ENCODE results near the gene PBX1.

Gene PBX1

DNA sequence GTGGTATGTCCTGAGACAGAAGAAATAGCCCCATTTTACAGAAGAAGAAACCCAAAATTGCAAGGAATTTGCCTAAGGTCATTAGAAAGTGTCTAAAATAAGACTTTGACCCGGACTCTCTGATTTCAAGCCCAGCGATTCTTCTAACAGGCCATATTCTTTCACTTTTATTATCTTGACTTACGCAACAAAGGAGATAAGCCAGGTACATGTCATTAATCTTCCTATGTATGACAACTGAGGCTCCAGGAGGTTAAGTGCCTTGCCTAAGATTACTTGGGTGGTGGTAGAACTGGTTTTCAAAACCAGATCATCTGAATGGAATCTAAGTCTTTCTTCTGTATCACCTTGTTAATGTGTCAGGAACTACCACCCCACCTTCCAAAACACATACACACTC, 124.3 kb downstream of the PBX1 start:
- H3K4me1 ChIP-seq (ENCODE audit: control insufficient read depth in 1 of 2, insufficient read depth in 1 of 2, low read depth in 1 of 2, low read length in 1 of 2), result no peaks in the 10 kb centered on the region
- H3K36me3 ChIP-seq, result no peaks in the 10 kb centered on the region
- H3K4me3 ChIP-seq (ENCODE audit: low read depth in 1 of 2, low read length in 1 of 2), result no peak overlapping the region
- TF ChIP-seq, protein P1, sequence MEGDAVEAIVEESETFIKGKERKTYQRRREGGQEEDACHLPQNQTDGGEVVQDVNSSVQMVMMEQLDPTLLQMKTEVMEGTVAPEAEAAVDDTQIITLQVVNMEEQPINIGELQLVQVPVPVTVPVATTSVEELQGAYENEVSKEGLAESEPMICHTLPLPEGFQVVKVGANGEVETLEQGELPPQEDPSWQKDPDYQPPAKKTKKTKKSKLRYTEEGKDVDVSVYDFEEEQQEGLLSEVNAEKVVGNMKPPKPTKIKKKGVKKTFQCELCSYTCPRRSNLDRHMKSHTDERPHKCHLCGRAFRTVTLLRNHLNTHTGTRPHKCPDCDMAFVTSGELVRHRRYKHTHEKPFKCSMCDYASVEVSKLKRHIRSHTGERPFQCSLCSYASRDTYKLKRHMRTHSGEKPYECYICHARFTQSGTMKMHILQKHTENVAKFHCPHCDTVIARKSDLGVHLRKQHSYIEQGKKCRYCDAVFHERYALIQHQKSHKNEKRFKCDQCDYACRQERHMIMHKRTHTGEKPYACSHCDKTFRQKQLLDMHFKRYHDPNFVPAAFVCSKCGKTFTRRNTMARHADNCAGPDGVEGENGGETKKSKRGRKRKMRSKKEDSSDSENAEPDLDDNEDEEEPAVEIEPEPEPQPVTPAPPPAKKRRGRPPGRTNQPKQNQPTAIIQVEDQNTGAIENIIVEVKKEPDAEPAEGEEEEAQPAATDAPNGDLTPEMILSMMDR (IDR thresholded peaks at IDR 0.05), result no peak
- no peak overlapping the region for H3K27ac ChIP-seq
- H3K9me3 ChIP-seq, result no peaks in the 10 kb centered on the region
- H3K27me3 ChIP-seq, result no peaks in the 10 kb centered on the region

DNA sequence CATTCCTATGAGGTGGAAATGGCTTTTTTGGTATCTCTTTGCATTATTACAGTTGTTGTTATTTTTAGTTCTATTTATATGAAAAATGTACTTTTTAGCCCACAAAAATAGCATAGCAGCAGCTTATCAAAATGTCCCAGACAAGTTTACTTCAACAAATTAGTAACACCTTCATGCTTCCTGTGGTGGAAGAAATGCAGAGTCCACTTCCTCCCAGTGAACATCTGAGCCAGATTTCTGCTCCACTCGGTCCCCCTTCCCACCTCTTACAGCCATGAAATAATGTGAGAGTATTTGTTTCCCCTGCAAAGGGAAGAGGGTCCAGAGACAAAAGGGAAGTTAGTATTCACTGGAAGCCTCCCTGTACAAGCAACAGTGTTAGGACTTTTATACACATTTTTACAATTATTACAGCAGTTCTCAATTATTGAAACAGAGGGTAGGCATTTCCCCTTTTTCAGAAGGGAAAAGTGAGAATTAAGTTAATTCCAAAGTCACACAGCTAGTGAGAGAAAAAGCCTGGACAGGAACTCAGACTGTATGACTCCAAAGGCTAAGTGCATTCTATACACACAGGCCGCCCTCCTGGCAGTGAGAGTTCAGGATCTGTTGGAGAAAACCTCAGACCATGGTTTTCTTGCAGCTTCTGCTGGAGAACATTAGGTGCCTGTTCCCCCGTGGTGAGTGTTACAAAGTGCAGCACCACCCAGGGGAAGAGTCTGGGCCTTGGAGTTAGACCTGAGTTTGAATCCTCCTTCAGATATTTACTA, 126.5 kb downstream of the PBX1 start:
- H3K9me3 ChIP-seq, result no peaks in the 10 kb centered on the region
- no peaks in the 10 kb centered on the region for H3K36me3 ChIP-seq
- no peak overlapping the region for H3K4me3 ChIP-seq (ENCODE audit: low read depth in 1 of 2, low read length in 1 of 2)
- H3K4me1 ChIP-seq (ENCODE audit: control insufficient read depth in 1 of 2, insufficient read depth in 1 of 2, low read depth in 1 of 2, low read length in 1 of 2), result no peaks in the 10 kb centered on the region
- no peaks in the 10 kb centered on the region for H3K27me3 ChIP-seq
- TF ChIP-seq, protein P1 (IDR thresholded peaks at IDR 0.05), result no peak
- no peak overlapping the region for H3K27ac ChIP-seq

DNA sequence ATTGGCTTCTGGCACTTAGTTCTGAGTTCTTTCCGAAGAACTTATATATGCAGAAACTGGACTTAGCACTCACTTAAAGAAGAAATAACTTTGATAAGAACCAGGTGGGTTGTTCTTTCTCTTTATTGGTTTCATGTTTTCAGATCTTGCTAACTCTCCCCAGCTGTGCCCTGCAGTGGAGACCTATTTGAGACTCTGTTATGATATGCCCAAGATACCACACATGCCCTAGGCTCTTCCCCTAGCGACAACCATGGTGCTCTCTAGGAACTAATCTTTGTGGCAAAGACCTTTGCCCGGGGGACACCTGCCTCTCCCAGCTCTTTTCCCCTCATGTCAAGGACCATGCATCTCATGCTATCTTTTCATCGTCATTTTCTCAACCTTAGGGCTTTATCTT, 128.8 kb downstream of the PBX1 start:
- TF ChIP-seq, protein P1 (IDR thresholded peaks at IDR 0.05), result no peak
- no peaks in the 10 kb centered on the region for H3K27me3 ChIP-seq
- H3K36me3 ChIP-seq, result no peaks in the 10 kb centered on the region
- no peak overlapping the region for H3K4me3 ChIP-seq (ENCODE audit: low read depth in 1 of 2, low read length in 1 of 2)
- no peak overlapping the region for H3K27ac ChIP-seq
- H3K4me1 ChIP-seq (ENCODE audit: control insufficient read depth in 1 of 2, insufficient read depth in 1 of 2, low read depth in 1 of 2, low read length in 1 of 2), result no peaks in the 10 kb centered on the region
- no peaks in the 10 kb centered on the region for H3K9me3 ChIP-seq

DNA sequence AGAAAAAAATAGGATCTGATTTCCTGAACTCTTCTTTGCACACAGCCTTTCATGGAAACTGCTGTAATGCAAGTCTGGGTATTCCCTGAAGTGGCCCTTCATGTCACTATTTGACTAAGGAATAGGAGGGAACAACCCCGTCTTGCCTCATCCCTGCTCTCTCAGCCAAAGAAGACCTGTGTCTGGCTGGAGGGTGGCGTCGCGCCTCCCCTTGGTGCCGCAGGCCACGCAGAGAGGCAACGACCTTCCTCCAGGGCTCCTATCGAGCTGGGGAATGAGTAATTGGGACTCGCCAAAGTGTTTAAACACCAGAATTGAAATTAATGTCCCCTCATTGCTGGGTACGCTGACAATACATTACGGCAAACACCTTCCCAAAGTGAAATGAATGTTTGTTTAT, 129.8 kb downstream of the PBX1 start:
- TF ChIP-seq, protein P1 (IDR thresholded peaks at IDR 0.05), result no peak
- Histone ChIP-seq H3K36me3 (no peaks in the 10 kb centered on the region), H3K4me1 (ENCODE audit: control insufficient read depth in 1 of 2, insufficient read depth in 1 of 2, low read depth in 1 of 2, low read length in 1 of 2) (no peaks in the 10 kb centered on the region)

DNA sequence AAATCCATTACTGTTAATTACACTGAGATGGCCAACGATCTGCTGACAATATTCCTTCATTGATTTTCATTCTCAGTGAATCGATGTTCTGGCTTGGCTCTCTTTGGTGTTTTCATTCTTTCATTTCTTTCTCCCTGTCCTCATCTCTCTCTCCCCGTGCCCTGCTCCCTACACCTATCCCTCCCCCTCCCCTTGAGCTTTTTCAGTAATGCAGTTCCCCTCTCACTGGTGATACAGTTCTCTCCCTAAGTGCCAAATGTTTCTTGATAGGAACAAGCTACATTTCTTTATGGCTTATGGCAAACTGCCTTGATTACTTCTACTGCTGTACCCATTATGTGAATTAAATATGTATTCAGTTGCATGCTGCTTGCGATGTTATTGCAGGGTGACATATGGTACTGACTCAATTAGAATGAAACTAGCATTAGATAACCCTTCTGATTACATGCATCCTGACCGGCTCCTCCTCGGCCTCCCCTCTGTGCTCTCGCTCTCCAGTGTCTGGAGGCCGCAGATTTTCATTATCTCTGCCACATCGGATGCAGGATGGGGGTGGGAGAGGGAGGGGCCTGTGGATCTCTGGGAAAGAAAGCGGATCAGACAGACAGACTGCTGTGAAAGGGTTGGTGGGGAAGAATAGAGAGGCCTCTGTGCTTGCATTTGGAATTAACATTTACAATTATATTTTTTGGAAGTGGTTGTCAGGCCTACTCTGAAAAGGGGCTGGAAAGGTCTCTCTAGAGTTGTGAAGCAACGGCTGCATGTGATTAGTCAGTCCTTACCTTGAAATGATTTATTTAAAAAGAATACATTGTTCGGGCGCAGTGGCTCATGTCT, 130.9 kb downstream of the PBX1 start:
- Histone ChIP-seq H3K4me3 (ENCODE audit: low read depth in 1 of 2, low read length in 1 of 2) (no peak overlapping the region), H3K9me3 (no peaks in the 10 kb centered on the region), H3K4me1 (ENCODE audit: control insufficient read depth in 1 of 2, insufficient read depth in 1 of 2, low read depth in 1 of 2, low read length in 1 of 2) (no peaks in the 10 kb centered on the region), H3K36me3 (no peaks in the 10 kb centered on the region), H3K27me3 (no peaks in the 10 kb centered on the region), H3K27ac (no peak overlapping the region)
- TF ChIP-seq, protein P1 (IDR thresholded peaks at IDR 0.05), result no peak

More for the DNA sequence above, 129.8 kb downstream of the PBX1 start:
- Histone ChIP-seq H3K27ac (no peak overlapping the region), H3K4me3 (ENCODE audit: low read depth in 1 of 2, low read length in 1 of 2) (no peak overlapping the region), H3K9me3 (no peaks in the 10 kb centered on the region), H3K27me3 (no peaks in the 10 kb centered on the region)

Measured in neutrophil (primary cell).